Liver (tissue), 9 donors: ENCODE measurements around the gene TRMT44. TPM values are rescaled to one million over a fixed set of nuclear protein-coding genes. Genes with fewer than 3 reads are reported as not detected.

Experiments used
- DNase-seq: peaks from one replicate; pipeline ENCODE4 v3.0.0-alpha.2; 2017; ENCODE audit warnings: low spot score
- H3K27ac ChIP-seq, 2 donors: one replicate each; pipeline ENCODE4 v1.7.0; 2013; ENCODE audit warnings: inconsistent platforms in 2 of 2, low read length in 2 of 2, control low read depth in 1 of 2, low read depth in 1 of 2, mild to moderate bottlenecking in 1 of 2
- H3K27me3 ChIP-seq, 4 donors: one replicate each; pipeline versions ENCODE4 v1.6.1 to v1.7.0; 2013; ENCODE audit warnings: low read length in 3 of 4, inconsistent platforms in 1 of 4, mild to moderate bottlenecking in 1 of 4, moderate library complexity in 1 of 4; ENCODE audit not compliant: control insufficient read depth in 4 of 4, insufficient read depth in 4 of 4
- H3K36me3 ChIP-seq, 4 donors: one replicate each; pipeline versions ENCODE4 v1.6.1 to v1.7.0; 2013; ENCODE audit warnings: low read length in 3 of 4, mild to moderate bottlenecking in 3 of 4, low read depth in 1 of 4, moderate library complexity in 1 of 4; ENCODE audit not compliant: control insufficient read depth in 4 of 4, insufficient read depth in 3 of 4
- H3K4me1 ChIP-seq, 4 donors: one replicate each; pipeline versions ENCODE4 v1.6.1 to v1.7.0; 2013; ENCODE audit warnings: low read length in 3 of 4, mild to moderate bottlenecking in 3 of 4, moderate library complexity in 1 of 4; ENCODE audit not compliant: control insufficient read depth in 4 of 4, insufficient read depth in 4 of 4
- H3K4me3 ChIP-seq, 3 donors: one replicate each; pipeline versions ENCODE4 v1.6.1 to v1.7.0; 2013; ENCODE audit warnings: low read length in 3 of 3, control low read depth in 1 of 3, low read depth in 1 of 3, mild to moderate bottlenecking in 1 of 3
- H3K9ac ChIP-seq, 2 donors: one replicate each; pipeline ENCODE4 v1.7.0; 2013; ENCODE audit warnings: low read length in 2 of 2, mild to moderate bottlenecking in 2 of 2, moderate library complexity in 2 of 2, control low read depth in 1 of 2, low read depth in 1 of 2
- H3K9me3 ChIP-seq, 4 donors: one replicate each; pipeline versions ENCODE4 v1.6.1 to v1.7.0; 2013; ENCODE audit warnings: low read length in 3 of 4; ENCODE audit not compliant: control insufficient read depth in 4 of 4
- CTCF ChIP-seq: fragments of 150-350 bp; IDR thresholded peaks from 2 replicates; pipeline ENCODE4 v1.5.1; 2017; ENCODE audit warnings: improper control_type of control experiment, low read depth, low read length; ENCODE audit not compliant: missing input control
- FOXA1 ChIP-seq: IDR thresholded peaks from 2 replicates; pipeline ENCODE4 v1.6.1; 2016; ENCODE audit warnings: antibody characterized with exemption
- FOXA2 ChIP-seq: IDR thresholded peaks from 2 replicates; pipeline ENCODE4 v1.6.1; 2016; ENCODE audit warnings: antibody characterized with exemption
- HNF4A ChIP-seq, 2 donors: conservative IDR thresholded peaks; 2 replicates each; pipeline ENCODE4 v1.6.1; 2016; ENCODE audit warnings: antibody characterized with exemption in 2 of 2, mild to moderate bottlenecking in 2 of 2
- HNF4G ChIP-seq: IDR thresholded peaks from 2 replicates; pipeline ENCODE4 v1.6.1; 2016; ENCODE audit warnings: antibody characterized with exemption
- JUND ChIP-seq, 2 donors: IDR thresholded peaks; 2 replicates each; pipeline ENCODE4 v1.6.1; 2016; ENCODE audit warnings: antibody characterized with exemption in 2 of 2
- NR2F2 ChIP-seq: IDR thresholded peaks from 2 replicates; pipeline ENCODE4 v1.6.1; 2016; ENCODE audit warnings: antibody characterized with exemption
- REST ChIP-seq: IDR thresholded peaks from 2 replicates; pipeline ENCODE4 v1.6.1; 2016; ENCODE audit warnings: antibody characterized with exemption, mild to moderate bottlenecking
- RXRA ChIP-seq, 2 donors: IDR thresholded peaks; 2 replicates each; pipeline ENCODE4 v1.6.1; 2017 to 2018; ENCODE audit warnings: antibody characterized with exemption in 2 of 2, mild to moderate bottlenecking in 1 of 2
- SP1 ChIP-seq: IDR thresholded peaks from 2 replicates; pipeline ENCODE4 v1.6.1; 2018; ENCODE audit warnings: antibody characterized with exemption, mild to moderate bottlenecking
- TAF1 ChIP-seq: conservative IDR thresholded peaks from 2 replicates; pipeline ENCODE4 v1.6.1; 2016; ENCODE audit warnings: antibody characterized with exemption, mild to moderate bottlenecking
- ZBTB33 ChIP-seq: IDR thresholded peaks from 2 replicates; pipeline ENCODE4 v1.6.1; 2016; ENCODE audit warnings: antibody characterized with exemption
- WGBS: extraction: QIAGEN DNeasy Blood & Tissue Kit; methylation state at CpG from one replicate; pipeline ENCODE4 v1.1.7; 2013; 5-methylcytosine and 5-hydroxymethylcytosine counted together
- polyA plus RNA-seq, 2 donors: library from polyadenylated mRNA; stranded (reverse) in 1 of 2; unstranded in 1 of 2; fragments of 200-250 nt in 1 of 2; fragments of >200 nt in 1 of 2; fragmentation: Nextera tagmentation in 1 of 2; extraction: Ambion mirVana in 1 of 2; gene quantifications; one replicate each; pipeline versions ENCODE4 v1.2.1 to v1.2.3, GENCODE V29; 2013 to 2015
- total RNA-seq, 2 donors: library from RNA; depleted of rRNA; stranded (reverse); fragments of >200 nt; gene quantifications; one replicate each; pipeline ENCODE4 v1.2.3, GENCODE V29; 2014
- donor health status: healthy.
- donor health status: healthy.
- donor health status: healthy.
- donor health status: healthy.
- donor health status: healthy.

TRMT44 gene
- total and polyA plus RNA-seq, 4 donors, result 3.0 to 16.0 (median 5.7) TPM

GRCh38 chr4:8395504-8396296 is 44.9 kb upstream of the TRMT44 start (continued):
- no peak for TF ChIP-seq CTCF
- TF ChIP-seq FOXA2, result no peak
- TF ChIP-seq HNF4A (conservative IDR thresholded peaks at IDR 0.05), result no peak

- no peaks in the 10 kb centered on the region for H3K9me3 ChIP-seq
- H3K27ac ChIP-seq, result no peak overlapping the region
- H3K4me3 ChIP-seq, result no peak overlapping the region
- 97% methylated on average over 27 of the region's 27 CpGs for WGBS
- peaks cover 0 to 42% (median 20%) of the 10 kb centered on the region in 4 donors for H3K36me3 ChIP-seq
- no peaks in the 10 kb centered on the region for H3K27me3 ChIP-seq
- no peak for DNase-seq
- no peaks in the 10 kb centered on the region for H3K4me1 ChIP-seq
- no peak overlapping the region for H3K9ac ChIP-seq
- TF ChIP-seq JUND (IDR thresholded peaks at IDR 0.05) (no peak), HNF4G (no peak), TAF1 (no peak), SP1 (no peak), REST (no peak), HNF4A (conservative IDR thresholded peaks at IDR 0.05) (no peak), CTCF (no peak)
Observed at GRCh38 chr4:8396762-8397406, 43.7 kb upstream of the TRMT44 start.

GRCh38 chr4:8398347-8398746 is 42.2 kb upstream of the TRMT44 start:
- TF ChIP-seq HNF4A (conservative IDR thresholded peaks at IDR 0.05) (no peak), FOXA1 (no peak), RXRA (IDR thresholded peaks at IDR 0.05) (no peak), JUND (IDR thresholded peaks at IDR 0.05) (no peak), ZBTB33 (no peak), NR2F2 (no peak)

More at GRCh38 chr4:8398347-8398746, 42.2 kb upstream of the TRMT44 start:
- H3K27me3 ChIP-seq, result no peaks in the 10 kb centered on the region
- no peak for DNase-seq
- H3K36me3 ChIP-seq, result peaks cover 0 to 33% (median 18%) of the 10 kb centered on the region in 4 donors
- no peaks in the 10 kb centered on the region for H3K9me3 ChIP-seq
- no peak overlapping the region for H3K9ac ChIP-seq
- WGBS, result 93% methylated on average over 9 of the region's 9 CpGs
- H3K27ac ChIP-seq, result no peak overlapping the region
- H3K4me3 ChIP-seq, result no peak overlapping the region
- no peaks in the 10 kb centered on the region for H3K4me1 ChIP-seq
